Hepatocyte (in vitro differentiated cells): ENCODE results near the gene GRK6. TPM values are rescaled to one million over a fixed set of nuclear protein-coding genes. Genes with fewer than 3 reads are reported as not detected.

Experiments
- DNase-seq: peaks from one replicate; pipeline ENCODE4 v3.0.0-alpha.2; 2016; ENCODE audit warnings: low spot score
- H2AFZ ChIP-seq: fragments of 200-600 bp; sonication (generic); 2 replicates; pipeline ENCODE4 v1.6.0; 2016; ENCODE audit warnings: antibody characterized with exemption, mild to moderate bottlenecking
- H3K27ac ChIP-seq: fragments of 200-600 bp; sonication (generic); 2 replicates; pipeline ENCODE4 v1.5.1; 2016; ENCODE audit warnings: mild to moderate bottlenecking
- H3K27me3 ChIP-seq: fragments of 200-600 bp; sonication (generic); 2 replicates; pipeline ENCODE4 v1.6.1; 2016
- H3K36me3 ChIP-seq: fragments of 200-600 bp; sonication (generic); replicated peaks from 2 replicates; pipeline ENCODE4 v1.5.1; 2016; ENCODE audit warnings: low read depth; ENCODE audit not compliant: insufficient read depth
- H3K4me1 ChIP-seq: fragments of 200-600 bp; sonication (generic); 2 replicates; pipeline ENCODE4 v1.5.1; 2016; ENCODE audit warnings: mild to moderate bottlenecking, moderate library complexity; ENCODE audit not compliant: insufficient read depth
- H3K4me2 ChIP-seq: fragments of 200-600 bp; sonication (generic); 2 replicates; pipeline ENCODE4 v1.6.0; 2016
- H3K4me3 ChIP-seq: fragments of 200-600 bp; sonication (generic); 2 replicates; pipeline ENCODE4 v1.5.1; 2016; ENCODE audit warnings: mild to moderate bottlenecking
- H3K79me2 ChIP-seq: fragments of 200-600 bp; sonication (generic); 2 replicates; pipeline ENCODE4 v1.6.0; 2017; ENCODE audit warnings: mild to moderate bottlenecking
- H3K9me2 ChIP-seq: fragments of 200-600 bp; sonication (generic); replicated peaks from 2 replicates; pipeline ENCODE4 v1.6.0; 2017; ENCODE audit warnings: mild to moderate bottlenecking; ENCODE audit not compliant: insufficient read depth
- H3K9me3 ChIP-seq: fragments of 200-600 bp; sonication (generic); 2 replicates; pipeline ENCODE4 v1.5.1; 2016; ENCODE audit warnings: low read depth, mild to moderate bottlenecking
- H4K20me1 ChIP-seq: fragments of 200-600 bp; sonication (generic); 2 replicates; pipeline ENCODE4 v1.6.0; 2016; ENCODE audit warnings: mild to moderate bottlenecking; ENCODE audit not compliant: insufficient read depth, poor library complexity, severe bottlenecking
- EZH2 ChIP-seq: fragments of 200-600 bp; sonication (generic); IDR thresholded peaks from 2 replicates; pipeline ENCODE4 v1.6.1; 2016; ENCODE audit warnings: antibody characterized with exemption, mild to moderate bottlenecking, borderline replicate concordance
- EZH2phosphoT487 ChIP-seq: fragments of 200-600 bp; sonication (generic); IDR thresholded peaks from one replicate; pipeline ENCODE4 v1.6.1; 2018; ENCODE audit warnings: antibody characterized with exemption, mild to moderate bottlenecking, low read depth, moderate library complexity; ENCODE audit not compliant: unreplicated experiment, severe bottlenecking
- WGBS: methylation state at CpG from one replicate; pipeline ENCODE4 v1.1.6; 2016; ENCODE audit warnings: low lambda C conversion rate; ENCODE audit errors: missing lambda C conversion rate; 5-methylcytosine and 5-hydroxymethylcytosine counted together
- polyA plus RNA-seq: library from polyadenylated mRNA; unstranded; fragments of >200 nt; fragmentation: Nextera tagmentation; extraction: Ambion mirVana; gene quantifications from 2 replicates; pipeline ENCODE4 v1.2.1, GENCODE V29; 2016
- total RNA-seq: library from RNA; depleted of rRNA; stranded (reverse); fragments of >200 nt; gene quantifications from 2 replicates; pipeline ENCODE4 v1.2.3, GENCODE V29; 2014
- TF ChIP-seq, protein P1 (sequence below): fragments of 200-600 bp; sonication (generic); IDR thresholded peaks from 2 replicates; pipeline ENCODE4 v1.5.1; 2016; ENCODE audit warnings: antibody characterized with exemption, mild to moderate bottlenecking; ENCODE audit not compliant: poor library complexity

The GRK6 gene
- total and polyA plus RNA-seq, 2 experiments from 2014 or later: 29.3 to 31.1 TPM

DNA sequence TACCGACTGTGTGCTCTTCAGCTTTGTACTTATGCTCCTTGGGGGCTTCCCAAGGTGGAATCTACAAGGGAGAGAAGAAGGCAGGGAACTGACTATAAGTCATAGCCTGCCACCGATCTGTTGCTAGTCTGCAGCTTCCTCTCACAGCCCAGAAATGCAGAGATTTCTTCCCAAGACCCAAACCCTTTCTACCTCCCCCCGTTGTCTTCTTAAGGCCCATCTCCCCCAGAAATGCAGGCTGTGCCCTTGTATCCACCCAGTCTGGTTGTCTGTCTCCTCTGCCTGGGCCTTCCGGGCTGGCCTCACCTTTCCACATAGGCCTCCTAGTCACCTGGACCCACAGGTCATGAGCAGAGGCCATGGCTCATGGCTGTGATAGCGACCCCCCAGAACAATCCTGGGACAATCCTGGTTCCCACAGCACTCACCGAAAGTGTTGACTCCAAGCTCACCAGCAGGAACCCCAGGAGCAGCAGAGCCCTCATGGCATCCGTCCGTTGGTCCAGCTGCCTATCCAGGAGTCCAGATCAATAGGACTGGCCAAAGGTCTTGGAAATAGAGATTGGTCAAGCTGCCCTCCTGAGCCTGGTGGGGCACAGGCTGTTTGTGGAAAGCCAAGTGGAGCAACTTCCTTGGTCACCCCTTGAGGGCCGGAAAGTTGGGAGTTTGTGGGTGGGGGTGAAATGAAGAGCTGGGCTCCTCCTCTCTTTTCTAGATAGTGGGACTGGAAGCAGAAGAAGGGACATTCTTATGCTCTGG, 17.3 kb upstream of the GRK6 start, which contains the start of gene F12:
Gene F12 (minus strand): TSS at position 522 of the 759 bp plus-strand sequence. CDS start 37 bp downstream, at position 485.
- Histone ChIP-seq H3K9me3 (no peaks in the 10 kb centered on the region), H3K4me3 (no peak within 1 kb of the TSS), H3K36me3 (no peaks in the 10 kb centered on the region), H2AFZ (no peak within 1 kb of the TSS), H3K4me1 (peaks cover 4% of the 10 kb centered on the region), H4K20me1 (no peaks in the 10 kb centered on the region), H3K9me2 (no peaks in the 10 kb centered on the region), H3K27me3 (no peaks in the 10 kb centered on the region), H3K4me2 (no peak within 1 kb of the TSS), H3K27ac (no peak within 1 kb of the TSS), H3K79me2 (no peaks in the 10 kb centered on the region)
- WGBS: 87% methylated on average over 9 of the region's 9 CpGs
- TF ChIP-seq, protein P1, sequence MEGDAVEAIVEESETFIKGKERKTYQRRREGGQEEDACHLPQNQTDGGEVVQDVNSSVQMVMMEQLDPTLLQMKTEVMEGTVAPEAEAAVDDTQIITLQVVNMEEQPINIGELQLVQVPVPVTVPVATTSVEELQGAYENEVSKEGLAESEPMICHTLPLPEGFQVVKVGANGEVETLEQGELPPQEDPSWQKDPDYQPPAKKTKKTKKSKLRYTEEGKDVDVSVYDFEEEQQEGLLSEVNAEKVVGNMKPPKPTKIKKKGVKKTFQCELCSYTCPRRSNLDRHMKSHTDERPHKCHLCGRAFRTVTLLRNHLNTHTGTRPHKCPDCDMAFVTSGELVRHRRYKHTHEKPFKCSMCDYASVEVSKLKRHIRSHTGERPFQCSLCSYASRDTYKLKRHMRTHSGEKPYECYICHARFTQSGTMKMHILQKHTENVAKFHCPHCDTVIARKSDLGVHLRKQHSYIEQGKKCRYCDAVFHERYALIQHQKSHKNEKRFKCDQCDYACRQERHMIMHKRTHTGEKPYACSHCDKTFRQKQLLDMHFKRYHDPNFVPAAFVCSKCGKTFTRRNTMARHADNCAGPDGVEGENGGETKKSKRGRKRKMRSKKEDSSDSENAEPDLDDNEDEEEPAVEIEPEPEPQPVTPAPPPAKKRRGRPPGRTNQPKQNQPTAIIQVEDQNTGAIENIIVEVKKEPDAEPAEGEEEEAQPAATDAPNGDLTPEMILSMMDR: no peak
- TF ChIP-seq EZH2phosphoT487: no peak
- no peak for TF ChIP-seq EZH2
- no peak for DNase-seq

DNA sequence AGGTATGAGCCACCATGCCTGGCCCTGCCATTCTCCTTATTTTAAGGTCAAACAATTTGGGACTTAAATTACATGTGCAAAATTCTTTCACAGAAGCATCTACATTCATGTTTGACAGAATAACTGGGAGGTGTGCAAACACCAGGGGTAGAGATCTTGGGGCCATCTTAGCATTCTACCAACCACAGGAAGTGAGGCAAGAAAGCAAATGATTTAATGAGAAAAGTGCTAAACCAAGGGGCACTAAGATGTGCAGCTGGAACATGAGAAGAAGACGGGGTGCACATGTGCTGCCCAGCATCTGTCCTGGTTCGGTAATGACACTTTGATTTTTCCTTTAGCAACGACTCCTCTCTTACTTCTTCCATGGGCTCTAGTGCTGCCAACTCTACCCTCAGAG, 15.9 kb upstream of the GRK6 start:
- Histone ChIP-seq H2AFZ (no peak overlapping the region), H3K9me3 (no peaks in the 10 kb centered on the region), H3K4me2 (no peak overlapping the region), H3K9me2 (no peaks in the 10 kb centered on the region), H3K4me1 (no peaks in the 10 kb centered on the region), H3K4me3 (no peak overlapping the region), H3K27ac (no peak overlapping the region), H3K36me3 (no peaks in the 10 kb centered on the region), H3K79me2 (no peaks in the 10 kb centered on the region), H4K20me1 (no peaks in the 10 kb centered on the region), H3K27me3 (no peaks in the 10 kb centered on the region)
- WGBS: 93% methylated on average over 3 of the region's 3 CpGs
- no peak for DNase-seq
- TF ChIP-seq EZH2phosphoT487: no peak
- TF ChIP-seq EZH2: no peak
- TF ChIP-seq, protein P1: no peak

DNA sequence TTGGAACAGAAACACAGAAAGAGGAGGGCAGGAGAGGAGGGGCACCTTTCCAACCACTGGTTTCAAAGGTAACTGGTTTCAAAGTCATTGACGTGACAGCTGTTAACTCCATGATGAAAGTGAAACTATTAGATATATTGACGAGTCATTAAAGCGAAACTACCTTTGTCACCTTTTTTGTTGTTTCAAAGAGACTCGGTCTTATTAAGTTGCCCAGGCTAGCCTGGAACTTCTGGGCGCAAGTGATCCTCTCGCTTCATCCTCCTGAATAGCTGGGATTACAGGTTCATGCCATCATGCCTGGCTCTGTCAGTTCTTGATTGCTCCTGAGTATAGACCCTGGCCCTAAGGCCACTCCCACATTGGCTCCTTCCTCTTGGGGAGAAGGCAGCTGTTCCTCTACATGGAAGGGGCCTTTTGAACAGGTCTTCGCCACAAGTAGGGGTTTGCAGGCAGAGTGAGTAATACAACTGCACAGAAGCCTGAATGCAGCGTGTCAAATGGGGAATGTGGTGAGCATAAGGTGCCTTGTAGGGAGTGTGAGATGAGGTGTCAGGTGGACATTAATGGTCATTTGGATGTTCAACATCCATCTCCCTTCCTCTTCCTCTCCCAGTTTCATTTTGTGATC, 13.8 kb upstream of the GRK6 start:
- Histone ChIP-seq H4K20me1 (no peaks in the 10 kb centered on the region), H3K27ac (no peak overlapping the region), H3K36me3 (no peaks in the 10 kb centered on the region), H3K4me2 (no peak overlapping the region), H3K4me1 (no peaks in the 10 kb centered on the region), H3K9me3 (no peaks in the 10 kb centered on the region), H3K4me3 (no peak overlapping the region), H3K9me2 (no peaks in the 10 kb centered on the region), H2AFZ (no peak overlapping the region), H3K27me3 (no peaks in the 10 kb centered on the region), H3K79me2 (no peaks in the 10 kb centered on the region)
- TF ChIP-seq EZH2phosphoT487 (no peak), EZH2 (no peak)
- TF ChIP-seq, protein P1: no peak
- DNase-seq: no peak
- WGBS: 87% methylated on average over 8 of the region's 8 CpGs
